SJCRH30 (cell line): ENCODE measurements around the gene RTN4R. TPM values are rescaled to one million over a fixed set of nuclear protein-coding genes. Genes with fewer than 3 reads are reported as not detected.

Experiments used
- DNase-seq, 2 experiments: peaks; one replicate each; pipeline ENCODE4 v3.0.0-alpha.2; 2015 to 2020
- H3K27ac ChIP-seq: fragments of 250-450 bp; sonication (Bioruptor Pico); 2 replicates; pipeline ENCODE4 v1.5.1; 2020; ENCODE audit warnings: mild to moderate bottlenecking, moderate library complexity
- H3K27me3 ChIP-seq: fragments of 250-450 bp; sonication (Bioruptor Pico); 2 replicates; pipeline ENCODE4 v1.5.1; 2020; ENCODE audit warnings: mild to moderate bottlenecking, moderate library complexity
- H3K36me3 ChIP-seq: fragments of 250-450 bp; sonication (Bioruptor Pico); 2 replicates; pipeline ENCODE4 v1.5.1; 2020; ENCODE audit warnings: mild to moderate bottlenecking, moderate library complexity
- H3K4me1 ChIP-seq: fragments of 250-450 bp; sonication (Bioruptor Pico); 2 replicates; pipeline ENCODE4 v1.5.1; 2020; ENCODE audit warnings: mild to moderate bottlenecking, moderate library complexity
- H3K4me3 ChIP-seq: fragments of 250-450 bp; sonication (Bioruptor Pico); 2 replicates; pipeline ENCODE4 v1.5.1; 2020; ENCODE audit warnings: mild to moderate bottlenecking, moderate library complexity
- H3K9me3 ChIP-seq: fragments of 250-450 bp; sonication (Bioruptor Pico); replicated peaks from 2 replicates; pipeline ENCODE4 v1.5.1; 2020; ENCODE audit warnings: mild to moderate bottlenecking, moderate library complexity
- total RNA-seq: library from RNA; depleted of rRNA; stranded (reverse); fragments of >200 nt; shearing (Covaris generic); gene quantifications from 2 replicates; pipeline ENCODE4 v1.2.3, GENCODE V29; 2014

RTN4R gene
- total RNA-seq, 1 experiment from 2014 or later = 0.30 TPM

- no peak overlapping the region for H3K27ac ChIP-seq
- H3K4me1 ChIP-seq = peaks cover 19% of the 10 kb centered on the region
- no peaks in the 10 kb centered on the region for H3K9me3 ChIP-seq
- H3K4me3 ChIP-seq = no peak overlapping the region
- peak; percentile 24 to 49 for DNase-seq
- H3K27me3 ChIP-seq = peaks cover 34% of the 10 kb centered on the region
- no peaks in the 10 kb centered on the region for H3K36me3 ChIP-seq
Measured at GRCh38 chr22:20201837-20202392, 66.2 kb downstream of the RTN4R start.

DNA sequence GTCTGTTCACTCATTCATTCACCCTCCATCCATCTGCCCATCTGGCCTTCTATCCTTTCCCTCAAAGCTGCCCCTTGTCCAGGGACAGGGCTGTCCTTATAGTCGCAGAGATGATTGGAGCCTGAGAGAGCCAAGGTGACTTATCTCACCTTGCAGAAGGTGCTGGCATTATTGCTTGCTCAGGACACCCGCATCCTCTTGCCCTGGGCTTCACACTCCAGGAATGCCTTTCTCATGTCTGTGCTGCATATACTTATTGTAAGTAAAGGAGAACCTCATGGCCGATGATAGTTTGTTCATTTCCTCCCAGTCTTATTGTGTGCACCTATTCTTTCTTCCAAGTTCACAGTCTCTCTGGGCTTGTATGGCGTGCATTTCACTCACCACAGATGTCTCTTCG is 68.2 kb downstream of the RTN4R start:
- peaks cover 14% of the 10 kb centered on the region for H3K4me1 ChIP-seq
- H3K27me3 ChIP-seq = peaks cover 52% of the 10 kb centered on the region
- no peaks in the 10 kb centered on the region for H3K36me3 ChIP-seq
- no peak for DNase-seq
- no peak overlapping the region for H3K4me3 ChIP-seq
- H3K9me3 ChIP-seq = no peaks in the 10 kb centered on the region
- H3K27ac ChIP-seq = no peak overlapping the region

DNA sequence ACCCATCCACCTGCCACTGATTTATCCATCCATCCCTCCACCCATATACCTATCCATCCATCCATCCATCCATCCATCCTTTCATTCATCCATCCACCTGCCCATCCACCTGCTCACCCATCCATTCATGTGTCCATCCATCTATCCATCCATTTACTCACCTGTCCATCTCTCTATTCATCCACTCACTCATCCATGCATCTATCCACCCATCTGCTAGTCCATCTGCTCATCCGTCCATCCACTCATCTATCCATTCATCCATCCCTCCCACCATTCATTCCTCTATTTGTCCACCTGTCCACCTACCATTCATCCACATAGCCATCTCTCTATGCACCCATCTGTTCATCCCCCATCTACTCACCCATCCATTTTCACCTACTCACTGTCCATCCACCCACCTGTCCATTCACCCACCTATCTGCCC is 68.7 kb downstream of the RTN4R start:
- DNase-seq = no peak
- no peaks in the 10 kb centered on the region for H3K36me3 ChIP-seq
- H3K4me3 ChIP-seq = no peak overlapping the region
- H3K27ac ChIP-seq = no peak overlapping the region
- peaks cover 55% of the 10 kb centered on the region for H3K27me3 ChIP-seq
- H3K9me3 ChIP-seq = no peaks in the 10 kb centered on the region
- H3K4me1 ChIP-seq = peaks cover 14% of the 10 kb centered on the region

- Histone ChIP-seq H3K9me3 (no peaks in the 10 kb centered on the region), H3K27ac (no peak overlapping the region), H3K4me3 (no peak overlapping the region), H3K36me3 (no peaks in the 10 kb centered on the region), H3K4me1 (peaks cover 7% of the 10 kb centered on the region; the same call in 1 of the 2 replicates), H3K27me3 (peaks cover 62% of the 10 kb centered on the region)
- DNase-seq = no peak
Measured at GRCh38 chr22:20198557-20199319, 69.4 kb downstream of the RTN4R start.

GRCh38 chr22:20197407-20198030 is 70.6 kb downstream of the RTN4R start:
- no peak for DNase-seq
- peaks cover 4% of the 10 kb centered on the region; the same call in 1 of the 2 replicates for H3K4me1 ChIP-seq
- H3K4me3 ChIP-seq = no peak overlapping the region
- no peaks in the 10 kb centered on the region for H3K9me3 ChIP-seq
- no peaks in the 10 kb centered on the region for H3K36me3 ChIP-seq
- no peak overlapping the region for H3K27ac ChIP-seq
- H3K27me3 ChIP-seq = peaks cover 65% of the 10 kb centered on the region

GRCh38 chr22:20196094-20196842 is 71.8 kb downstream of the RTN4R start:
- no peaks in the 10 kb centered on the region for H3K4me1 ChIP-seq
- no peaks in the 10 kb centered on the region for H3K9me3 ChIP-seq
- H3K27ac ChIP-seq = no peak overlapping the region
- H3K27me3 ChIP-seq = peaks cover 56% of the 10 kb centered on the region
- H3K4me3 ChIP-seq = no peak overlapping the region
- no peak for DNase-seq
- no peaks in the 10 kb centered on the region for H3K36me3 ChIP-seq

GRCh38 chr22:20194681-20195593 is 73.2 kb downstream of the RTN4R start:
- no peak overlapping the region for H3K4me3 ChIP-seq
- no peak overlapping the region for H3K27ac ChIP-seq
- no peaks in the 10 kb centered on the region for H3K4me1 ChIP-seq
- H3K36me3 ChIP-seq = no peaks in the 10 kb centered on the region
- no peak for DNase-seq
- H3K9me3 ChIP-seq = no peaks in the 10 kb centered on the region
- peaks cover 50% of the 10 kb centered on the region for H3K27me3 ChIP-seq

DNA sequence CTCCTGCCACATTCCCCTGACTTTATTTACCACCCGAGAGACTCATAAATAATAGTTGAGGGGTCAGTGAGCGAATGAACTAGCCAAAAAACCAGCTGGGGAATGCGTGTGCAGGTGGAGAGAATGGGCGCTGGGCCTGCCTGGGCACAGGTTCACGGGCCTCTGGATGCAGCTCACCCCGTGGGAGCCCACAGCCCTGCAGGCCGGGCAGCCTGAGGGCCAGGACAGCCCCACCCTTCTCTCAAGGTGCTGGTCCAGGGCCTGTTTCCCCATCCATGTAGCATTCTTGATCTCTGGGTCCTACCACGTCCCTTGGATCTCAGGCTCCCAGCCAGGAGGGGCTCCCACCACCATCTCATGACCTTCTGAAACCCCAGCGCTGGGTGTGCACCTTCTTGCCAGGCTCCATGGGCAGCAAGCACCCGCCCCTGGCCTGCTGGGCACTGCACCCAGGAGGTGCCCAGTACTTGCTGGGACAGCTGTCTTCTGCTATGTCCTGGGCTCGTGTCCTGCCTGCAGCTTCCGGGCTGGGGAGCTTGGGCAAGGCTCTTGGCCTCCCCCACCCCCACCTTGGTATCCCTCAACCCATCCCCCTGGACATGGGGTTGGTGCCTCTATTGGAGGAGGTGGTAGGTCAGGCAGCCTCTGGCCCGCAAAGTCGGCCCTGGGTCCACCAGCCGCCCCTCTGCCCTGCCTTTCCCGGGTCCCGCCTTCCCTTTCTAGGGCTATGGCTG is 74.2 kb downstream of the RTN4R start:
- Histone ChIP-seq H3K27ac (no peak overlapping the region), H3K4me3 (no peak overlapping the region), H3K9me3 (no peaks in the 10 kb centered on the region), H3K4me1 (no peaks in the 10 kb centered on the region), H3K27me3 (peaks cover 41% of the 10 kb centered on the region), H3K36me3 (no peaks in the 10 kb centered on the region)
- no peak for DNase-seq

- no peak overlapping the region for H3K27ac ChIP-seq
Measured at GRCh38 chr22:20192972-20193760, 75.0 kb downstream of the RTN4R start.

DNA sequence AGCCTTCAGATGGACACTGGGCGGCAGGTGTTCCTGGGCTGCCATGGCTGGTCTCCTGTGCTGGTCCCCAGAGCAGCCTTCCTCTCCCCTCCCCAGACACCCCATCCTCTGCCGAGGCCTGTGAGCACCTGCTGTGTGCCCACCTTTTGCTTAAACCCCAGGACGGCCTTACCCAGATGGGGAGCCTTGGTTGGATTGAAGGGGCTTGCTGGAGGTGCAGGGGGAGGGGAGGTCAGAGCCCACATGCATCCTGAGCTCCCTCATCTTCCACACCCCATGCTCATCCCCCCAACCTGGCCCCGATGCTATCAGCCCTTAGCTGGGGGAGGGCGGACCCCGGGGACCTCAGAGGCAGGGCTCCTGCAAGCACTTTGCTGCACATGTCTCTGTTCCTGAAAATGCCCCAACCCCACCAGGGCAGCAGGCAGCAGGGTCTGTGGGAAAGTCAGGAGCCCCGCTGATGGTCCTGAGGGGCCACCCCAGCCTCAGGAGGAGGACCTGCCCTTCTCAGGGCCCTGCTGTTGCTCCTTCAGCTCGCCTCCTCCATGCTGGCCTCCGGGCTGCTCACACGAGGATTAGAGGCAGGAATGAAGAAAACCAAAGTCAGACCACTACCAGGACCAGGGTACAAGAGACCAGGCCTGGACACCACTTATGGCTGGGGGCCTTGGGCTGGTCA is 75.7 kb downstream of the RTN4R start:
- Histone ChIP-seq H3K27ac (no peak overlapping the region), H3K4me3 (no peak overlapping the region), H3K4me1 (no peaks in the 10 kb centered on the region), H3K36me3 (no peaks in the 10 kb centered on the region), H3K9me3 (no peaks in the 10 kb centered on the region), H3K27me3 (peaks cover 35% of the 10 kb centered on the region)
- DNase-seq = no peak

More at GRCh38 chr22:20192972-20193760, 75.0 kb downstream of the RTN4R start:
- DNase-seq = no peak
- Histone ChIP-seq H3K27me3 (peaks cover 39% of the 10 kb centered on the region), H3K36me3 (no peaks in the 10 kb centered on the region), H3K4me1 (no peaks in the 10 kb centered on the region), H3K4me3 (no peak overlapping the region), H3K9me3 (no peaks in the 10 kb centered on the region)

DNA sequence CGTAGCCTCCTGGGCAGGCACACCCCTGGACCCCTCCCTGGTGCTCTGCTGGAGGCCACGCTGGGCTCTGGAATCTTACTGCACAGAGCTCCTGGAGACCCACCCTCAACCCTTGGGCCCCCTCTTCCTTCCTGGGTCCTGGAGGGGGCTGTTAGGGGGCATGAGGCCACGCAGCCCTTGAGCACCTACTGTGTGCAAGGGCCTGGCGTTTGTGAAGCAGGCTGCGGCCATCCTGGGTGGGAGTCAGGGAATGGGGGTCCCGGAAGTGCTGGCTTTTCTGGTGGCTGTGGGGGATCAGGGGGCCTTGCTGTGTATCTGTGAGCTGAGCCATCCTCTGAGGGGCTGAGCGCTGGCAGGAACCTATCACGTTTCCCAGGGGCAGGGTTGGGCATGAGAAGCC is 76.3 kb downstream of the RTN4R start:
- Histone ChIP-seq H3K9me3 (no peaks in the 10 kb centered on the region), H3K27me3 (peaks cover 33% of the 10 kb centered on the region), H3K36me3 (no peaks in the 10 kb centered on the region), H3K4me3 (no peak overlapping the region), H3K4me1 (no peaks in the 10 kb centered on the region), H3K27ac (no peak overlapping the region)
- DNase-seq = no peak
